ENCODE measurements around the gene SEPTIN10.

- TF ChIP-seq CTCF (conservative IDR thresholded peaks at IDR 0.05 in 1 of 2, IDR thresholded peaks at IDR 0.05 in 1 of 2; ENCODE audit: extremely low read depth in 1 of 2, insufficient read depth in 1 of 2, low read depth in 1 of 2, low read length in 2 of 2) (no peak), EZH2 (IDR thresholded peaks at IDR 0.05; ENCODE audit: borderline replicate concordance, low read length) (no peak)
Measured at GRCh38 chr2:109635426-109636304, 21.9 kb upstream of the SEPTIN10 start.

Measured in mammary epithelial cell (primary cell).